ENCODE measurements around the gene PRSS57.
"Not testable (repeated sequence)": the region's sequence is repeated elsewhere in the genome, so short reads cannot be mapped to it uniquely, and the experiment has no call there.

The PRSS57 gene

DNA sequence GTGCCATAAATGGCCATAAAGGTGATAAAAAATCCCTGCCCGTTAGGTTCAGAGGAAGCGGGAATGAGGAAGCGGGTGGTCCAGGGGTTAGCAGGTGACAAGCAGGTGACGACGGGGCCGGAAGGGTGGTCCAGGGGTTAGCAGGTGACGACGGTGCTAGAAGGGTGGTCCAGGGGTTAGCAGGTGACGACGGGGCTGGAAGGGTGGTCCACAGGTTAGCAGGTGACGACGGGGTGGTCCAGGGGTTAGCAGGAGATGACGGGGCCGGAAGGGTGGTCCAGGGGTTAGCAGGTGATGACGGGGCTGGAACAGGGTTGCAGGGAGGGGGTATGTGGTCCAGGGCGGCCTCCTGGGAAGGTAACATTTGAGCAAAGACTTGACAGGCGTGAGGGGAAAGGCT lies 6.3 kb downstream of the PRSS57 start:
- no peak for DNase-seq

DNA sequence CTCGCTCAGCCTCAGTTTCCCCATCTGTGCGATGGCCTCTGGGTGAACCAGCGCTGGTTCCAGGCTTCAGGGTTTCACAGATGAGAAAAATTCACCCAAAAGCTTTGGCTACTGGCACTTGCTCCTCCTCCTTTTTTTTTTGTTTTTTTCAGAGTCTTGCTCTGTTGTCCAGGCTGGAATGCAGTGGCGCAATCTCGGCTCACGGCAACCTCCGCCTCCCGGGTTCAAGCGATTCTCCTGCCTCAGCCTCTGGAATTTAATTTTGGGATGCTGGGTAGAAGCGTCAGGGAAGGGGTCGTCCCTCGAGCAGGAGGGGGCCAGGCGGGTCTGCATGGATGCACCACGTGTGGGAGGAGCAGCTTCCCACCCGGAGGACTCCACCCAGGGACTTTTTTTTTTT lies 7.0 kb downstream of the PRSS57 start:
- no peak for DNase-seq

DNA sequence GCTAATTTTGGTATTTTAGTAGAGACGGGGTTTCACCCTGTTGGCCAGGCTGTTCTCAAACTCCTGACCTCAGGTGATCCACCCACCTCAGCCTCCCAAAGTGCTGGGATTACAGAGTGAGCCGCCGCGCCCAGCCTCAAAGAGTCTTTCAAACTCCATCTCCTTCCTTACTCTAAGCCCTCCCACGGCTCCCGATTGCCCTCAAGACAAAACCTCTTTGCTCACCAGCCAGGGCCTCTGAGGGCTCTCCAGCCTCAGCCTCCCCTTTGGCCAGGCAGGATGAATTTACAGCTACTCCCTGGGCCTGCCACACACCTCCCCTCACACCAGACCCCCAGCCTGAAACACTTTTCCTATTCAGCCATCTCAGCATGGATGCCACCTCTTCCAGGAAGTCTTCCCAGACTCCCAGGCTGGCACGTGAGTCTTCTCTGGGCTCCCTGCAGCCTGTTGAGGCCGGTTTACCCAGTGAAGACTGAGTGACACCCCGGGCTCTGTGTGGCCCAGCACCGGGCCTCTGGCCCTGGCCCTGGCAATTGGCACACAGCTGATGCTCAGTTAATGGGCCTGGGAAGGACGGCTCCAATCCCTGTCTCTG lies 7.6 kb downstream of the PRSS57 start:
- DNase-seq = no peak

DNA sequence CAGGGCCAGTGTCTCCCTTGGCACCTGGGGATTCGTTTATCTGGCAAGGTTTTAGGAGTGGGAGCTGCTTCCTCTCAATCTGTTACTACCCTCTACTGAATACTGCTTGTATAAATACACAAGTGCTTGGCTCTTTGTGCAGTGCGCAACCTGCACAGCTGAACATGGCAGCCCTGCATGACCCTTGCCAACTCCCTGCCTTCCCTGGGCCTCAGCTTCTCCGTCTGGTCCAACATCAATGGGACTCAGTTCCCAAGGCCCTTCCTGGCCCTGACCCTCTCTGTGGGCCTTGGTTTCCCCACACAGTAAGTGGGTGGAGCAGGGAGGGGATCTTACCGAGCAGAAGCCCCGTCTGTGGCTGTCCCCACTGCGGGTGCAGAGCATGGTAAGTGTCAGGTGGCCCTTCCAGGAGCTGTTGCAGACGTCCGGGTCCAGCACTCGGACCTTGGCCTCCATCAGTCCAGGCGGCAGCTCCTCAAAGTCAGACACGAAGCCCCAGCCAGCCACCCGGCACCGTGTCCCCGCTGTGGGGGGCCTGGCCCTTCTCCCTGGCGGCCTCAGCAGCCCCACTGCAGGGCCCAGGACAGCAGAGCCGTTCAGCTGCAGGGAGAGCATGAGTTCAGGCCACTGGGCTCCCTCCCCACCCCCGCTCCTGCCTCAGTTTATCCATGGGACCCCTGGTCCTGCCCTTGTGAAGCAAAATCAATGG lies 8.5 kb downstream of the PRSS57 start:
- no peak for DNase-seq

DNA sequence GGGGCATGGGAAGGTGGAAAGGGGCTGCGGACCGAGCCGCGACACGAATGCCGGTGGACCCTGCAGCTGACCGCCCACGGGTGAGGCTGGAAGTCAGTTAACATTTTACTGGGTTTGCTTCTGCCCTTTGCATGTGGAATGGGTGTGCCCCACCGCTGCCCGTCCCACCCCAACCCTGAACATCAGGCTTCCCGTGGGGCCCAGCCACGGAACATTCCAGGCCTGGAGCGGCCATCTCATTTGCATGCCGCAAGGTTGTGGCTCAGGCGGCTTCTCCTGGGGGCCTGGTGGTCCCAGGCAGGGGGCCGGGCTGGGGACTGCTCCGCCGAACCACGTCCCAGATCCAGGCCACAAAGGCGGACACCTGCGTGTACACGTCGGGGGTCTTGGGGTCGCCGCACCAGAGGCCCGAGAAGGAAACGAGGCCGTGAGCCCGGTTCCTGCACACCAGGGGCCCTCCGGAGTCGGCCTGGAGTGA lies 9.8 kb downstream of the PRSS57 start:
- no peak for DNase-seq

DNA sequence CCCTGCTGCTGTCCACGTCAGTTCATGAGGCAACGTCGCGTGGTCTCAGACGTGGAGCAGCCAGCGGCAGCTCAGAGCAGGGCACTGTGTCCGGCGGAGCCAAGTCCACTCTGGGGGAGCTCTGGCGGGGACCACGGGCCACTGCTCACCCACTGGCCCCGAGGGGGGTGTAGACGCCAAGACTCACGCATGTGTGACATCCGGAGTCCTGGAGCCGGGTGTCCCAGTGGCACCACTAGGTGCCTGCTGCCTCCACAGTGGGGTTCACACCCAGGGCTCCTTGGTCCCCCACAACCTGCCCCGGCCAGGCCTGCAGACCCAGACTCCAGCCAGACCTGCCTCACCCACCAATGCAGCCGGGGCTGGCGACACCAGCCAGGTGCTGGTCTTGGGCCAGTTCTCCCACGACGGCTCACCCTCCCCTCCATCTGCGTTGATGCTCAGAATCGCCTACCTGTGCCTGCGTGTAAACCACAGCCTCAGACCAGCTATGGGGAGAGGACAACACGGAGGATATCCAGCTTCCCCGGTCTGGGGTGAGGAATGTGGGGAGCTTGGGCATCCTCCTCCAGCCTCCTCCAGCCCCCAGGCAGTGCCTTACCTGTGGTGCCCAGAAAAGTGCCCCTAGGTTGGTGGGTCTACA lies 12.5 kb downstream of the PRSS57 start:
- DNase-seq = no peak

DNA sequence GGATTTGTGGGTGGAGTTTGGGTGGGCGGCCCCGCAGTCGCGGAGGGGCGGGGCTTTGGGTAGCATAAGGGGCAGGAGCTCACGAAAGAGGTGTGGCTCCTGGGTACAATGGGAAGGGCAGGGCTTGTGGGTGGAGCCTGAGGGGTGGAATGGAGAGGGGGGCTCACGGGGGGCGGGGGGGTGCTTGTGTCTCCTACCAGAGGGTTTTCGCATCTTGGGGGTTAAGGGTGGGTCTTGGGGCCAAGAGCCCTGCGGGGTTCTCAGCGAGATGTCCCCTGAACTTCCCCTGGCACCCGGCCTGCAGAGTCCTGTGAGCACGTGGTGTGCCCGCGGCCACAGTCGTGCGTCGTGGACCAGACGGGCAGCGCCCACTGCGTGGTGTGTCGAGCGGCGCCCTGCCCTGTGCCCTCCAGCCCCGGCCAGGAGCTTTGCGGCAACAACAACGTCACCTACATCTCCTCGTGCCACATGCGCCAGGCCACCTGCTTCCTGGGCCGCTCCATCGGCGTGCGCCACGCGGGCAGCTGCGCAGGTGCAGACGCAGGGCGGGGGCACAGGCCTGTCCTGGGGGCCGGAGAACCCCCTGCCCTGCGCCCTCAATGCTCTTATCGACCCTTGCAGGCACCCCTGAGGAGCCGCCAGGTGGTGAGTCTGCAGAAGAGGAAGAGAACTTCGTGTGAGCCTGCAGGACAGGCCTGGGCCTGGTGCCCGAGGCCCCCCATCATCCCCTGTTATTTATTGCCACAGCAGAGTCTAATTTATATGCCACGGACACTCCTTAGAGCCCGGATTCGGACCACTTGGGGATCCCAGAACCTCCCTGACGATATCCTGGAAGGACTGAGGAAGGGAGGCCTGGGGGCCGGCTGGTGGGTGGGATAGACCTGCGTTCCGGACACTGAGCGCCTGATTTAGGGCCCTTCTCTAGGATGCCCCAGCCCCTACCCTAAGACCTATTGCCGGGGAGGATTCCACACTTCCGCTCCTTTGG lies 13.9 kb downstream of the PRSS57 start:
- DNase-seq = no peak

DNA sequence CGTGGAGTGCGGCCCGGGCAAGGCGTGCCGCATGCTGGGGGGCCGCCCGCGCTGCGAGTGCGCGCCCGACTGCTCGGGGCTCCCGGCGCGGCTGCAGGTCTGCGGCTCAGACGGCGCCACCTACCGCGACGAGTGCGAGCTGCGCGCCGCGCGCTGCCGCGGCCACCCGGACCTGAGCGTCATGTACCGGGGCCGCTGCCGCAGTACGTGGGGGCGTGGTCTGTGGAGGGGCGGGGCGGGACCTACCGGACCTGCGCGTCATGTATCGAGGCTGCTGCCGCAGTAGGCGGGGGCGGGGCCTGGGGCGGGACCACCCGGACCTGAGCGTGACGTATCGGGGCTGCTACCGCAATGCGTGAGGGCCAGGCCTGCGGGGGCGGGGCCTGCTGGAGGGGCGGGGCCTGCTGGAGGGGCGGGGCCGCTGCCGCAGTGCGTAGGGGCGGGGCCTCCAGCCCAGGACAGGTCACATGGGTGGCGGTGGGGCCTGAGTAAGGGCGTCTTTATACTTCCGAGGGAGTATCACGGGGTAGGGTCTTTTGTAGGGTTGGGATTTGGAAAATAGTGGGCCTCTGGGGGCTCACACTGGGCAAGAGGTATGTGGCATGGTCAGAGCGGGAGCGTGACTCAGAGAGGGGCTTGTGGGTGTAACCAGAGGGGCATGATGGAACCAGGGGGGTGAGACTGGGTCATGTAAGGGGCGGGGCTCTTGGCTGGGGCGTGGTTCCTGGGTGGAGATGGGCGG lies 14.8 kb downstream of the PRSS57 start:
- DNase-seq = peak; percentile 96

DNA sequence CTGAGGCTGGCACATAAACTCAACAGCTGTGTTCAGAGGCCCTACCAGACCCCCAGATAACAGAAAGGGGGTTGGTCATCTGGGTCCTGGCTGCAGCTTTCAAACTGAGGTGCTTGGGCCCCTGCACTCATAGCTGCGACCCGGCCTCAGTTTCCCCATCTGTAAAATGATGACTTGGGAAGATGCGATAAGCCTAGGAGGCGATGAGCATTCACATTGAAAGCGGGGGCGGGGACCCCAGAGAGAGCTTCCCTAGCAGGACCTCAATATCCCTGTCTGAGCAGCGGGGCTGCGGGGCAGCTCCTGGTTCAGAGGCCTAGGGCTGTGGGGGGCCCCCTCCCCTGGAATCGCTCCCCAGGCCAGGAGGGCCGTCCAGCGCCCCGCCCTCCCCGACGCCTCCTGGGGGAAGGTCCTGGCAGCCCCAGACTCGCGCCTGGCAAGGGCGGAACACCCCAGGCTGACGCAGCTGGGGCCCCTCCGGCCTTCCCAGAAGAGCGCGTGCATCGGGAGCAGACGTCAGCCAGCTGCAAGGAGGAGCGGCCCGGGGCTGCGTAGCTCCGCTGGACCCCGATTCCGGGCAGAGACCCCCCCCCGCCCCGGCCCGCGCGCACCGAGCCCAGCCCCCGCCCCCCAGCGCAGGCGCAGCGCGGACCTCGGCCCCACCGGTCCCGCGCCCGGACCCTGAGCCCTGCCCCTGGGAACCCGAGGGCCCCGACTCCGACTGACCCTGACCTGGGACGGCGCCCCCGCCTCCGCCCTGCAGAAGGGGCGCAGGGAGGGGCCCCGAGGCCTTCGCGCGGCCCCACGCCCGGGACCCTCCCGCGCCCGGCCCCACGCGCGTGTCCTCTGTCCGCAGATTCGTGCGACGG lies 15.6 kb downstream of the PRSS57 start:
- DNase-seq = peak; percentile 55

DNA sequence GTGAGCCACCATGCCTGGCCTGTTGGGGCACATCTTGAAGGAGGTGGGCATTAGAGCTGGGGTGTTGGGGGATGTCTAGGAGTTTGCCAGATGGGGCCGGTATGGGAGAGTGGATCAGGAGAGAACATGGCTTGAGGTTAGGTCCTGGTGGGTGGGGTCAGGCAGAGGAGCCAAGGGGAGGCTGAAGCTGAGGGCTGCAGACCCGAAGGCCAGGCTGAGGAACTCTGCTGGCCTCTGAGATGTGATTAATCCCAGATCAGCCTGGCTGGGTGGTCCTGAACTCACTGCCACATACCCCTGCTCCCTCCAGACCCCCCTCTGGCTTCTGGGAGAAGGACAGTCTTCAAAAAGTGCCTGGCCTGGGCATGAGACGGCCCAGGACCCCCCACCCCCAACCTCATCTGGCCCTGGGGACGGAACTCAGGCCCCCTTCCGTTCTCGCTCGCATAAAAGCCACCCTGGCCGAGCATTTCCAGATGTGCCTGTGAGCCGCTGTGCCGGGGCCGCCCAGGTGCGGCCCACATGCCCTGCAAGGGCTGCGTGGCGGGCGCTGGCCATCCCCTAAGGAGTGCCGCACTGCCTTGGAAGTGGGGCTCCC lies 16.4 kb downstream of the PRSS57 start:
- no peak for DNase-seq

DNA sequence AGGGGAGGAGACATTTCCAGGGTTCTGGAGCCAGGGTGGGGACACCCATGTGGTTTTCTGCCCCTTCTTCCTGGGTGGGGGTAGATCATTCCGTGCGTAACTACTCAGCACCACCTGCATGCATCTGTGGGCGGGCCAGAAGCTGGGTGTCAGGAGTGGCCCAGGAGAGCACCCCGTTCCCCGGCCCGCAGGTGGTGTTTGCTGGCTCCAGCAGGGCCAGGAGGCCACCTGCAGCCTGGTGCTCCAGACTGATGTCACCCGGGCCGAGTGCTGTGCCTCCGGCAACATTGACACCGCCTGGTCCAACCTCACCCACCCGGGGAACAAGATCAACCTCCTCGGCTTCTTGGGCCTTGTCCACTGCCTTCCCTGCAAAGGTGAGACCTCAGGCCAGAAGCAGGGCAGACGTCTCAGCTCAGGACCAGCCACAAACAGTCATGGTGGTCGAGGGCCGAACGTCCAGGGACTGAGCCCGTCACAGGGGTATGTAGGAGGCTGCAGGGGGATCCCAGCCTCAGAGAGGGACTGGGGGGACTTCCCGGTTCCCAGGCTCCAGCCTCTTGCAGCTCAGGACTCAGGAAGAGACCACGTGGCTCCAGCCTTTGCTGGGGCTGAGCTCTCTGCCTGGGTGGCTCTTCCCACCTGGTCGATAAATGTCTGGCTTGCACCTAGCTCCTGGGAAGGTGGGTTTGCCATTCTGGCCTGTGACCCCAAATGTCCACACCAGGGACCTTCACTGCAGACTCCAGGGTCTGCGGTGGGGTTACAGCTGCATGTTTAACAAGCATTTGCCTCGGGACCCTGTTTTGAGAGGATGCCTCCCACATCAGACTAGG lies 17.4 kb downstream of the PRSS57 start:
- no peak for DNase-seq

DNA sequence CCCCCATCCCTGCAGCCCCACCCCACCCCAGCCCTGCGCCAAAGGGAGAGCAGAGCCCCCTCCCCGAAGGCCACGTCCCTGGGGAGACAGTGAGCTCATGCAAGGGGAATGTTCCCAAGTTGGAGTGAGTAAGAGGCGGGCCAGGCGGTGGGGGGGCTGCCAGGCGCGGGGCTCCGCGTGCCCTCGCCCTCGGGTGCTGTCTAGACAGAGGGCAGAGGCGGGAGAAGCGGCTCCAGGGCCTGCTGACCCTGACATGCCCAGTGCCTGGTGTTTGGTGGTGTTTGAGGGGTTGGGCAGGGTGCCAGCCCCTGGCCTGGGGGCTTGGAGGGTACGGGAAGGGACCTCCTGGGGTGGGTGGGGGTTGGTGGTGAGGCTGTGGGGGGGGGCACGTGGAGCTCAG lies 18.1 kb downstream of the PRSS57 start:
- peak; percentile 14 for DNase-seq

DNA sequence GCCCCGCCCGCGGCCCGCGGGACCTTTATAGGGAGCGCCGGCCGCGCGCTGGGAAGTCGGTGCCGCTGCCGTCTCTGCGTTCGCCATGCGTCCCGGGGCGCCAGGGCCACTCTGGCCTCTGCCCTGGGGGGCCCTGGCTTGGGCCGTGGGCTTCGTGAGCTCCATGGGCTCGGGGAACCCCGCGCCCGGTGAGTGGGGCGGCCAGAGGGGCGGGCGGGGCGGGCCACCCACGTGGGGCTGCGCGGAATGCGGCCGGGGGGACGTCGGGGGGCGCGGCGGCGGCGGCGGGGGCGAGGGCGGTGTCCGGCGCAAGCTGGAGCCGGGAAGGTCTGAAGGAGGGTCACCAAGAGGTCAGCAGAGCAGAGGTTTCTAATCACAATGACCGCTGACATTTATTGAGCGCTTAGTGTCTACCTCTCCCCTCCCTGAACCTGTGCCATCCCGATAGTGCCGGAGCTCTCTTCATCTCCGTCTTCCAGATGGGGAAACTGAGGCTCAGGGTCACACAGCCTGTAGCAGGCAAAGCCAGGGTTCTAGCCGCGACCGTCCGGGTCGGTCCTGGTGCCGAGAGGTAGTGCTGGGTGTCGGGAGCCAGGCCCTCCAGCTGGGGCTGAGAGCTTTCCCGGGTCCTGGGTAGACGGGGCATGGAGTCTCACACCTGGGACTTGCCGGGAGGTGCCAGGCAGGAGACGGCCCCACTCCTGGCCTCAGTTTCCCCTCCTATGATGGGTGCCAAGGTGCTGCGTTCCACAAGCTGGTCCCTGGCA lies 18.7 kb downstream of the PRSS57 start, which contains the start of gene FSTL3:
FSTL3 (plus strand) TSS at position 54 of the 767 bp plus-strand sequence; CDS start at position 86, 32 bp downstream.
- no peak for DNase-seq

DNA sequence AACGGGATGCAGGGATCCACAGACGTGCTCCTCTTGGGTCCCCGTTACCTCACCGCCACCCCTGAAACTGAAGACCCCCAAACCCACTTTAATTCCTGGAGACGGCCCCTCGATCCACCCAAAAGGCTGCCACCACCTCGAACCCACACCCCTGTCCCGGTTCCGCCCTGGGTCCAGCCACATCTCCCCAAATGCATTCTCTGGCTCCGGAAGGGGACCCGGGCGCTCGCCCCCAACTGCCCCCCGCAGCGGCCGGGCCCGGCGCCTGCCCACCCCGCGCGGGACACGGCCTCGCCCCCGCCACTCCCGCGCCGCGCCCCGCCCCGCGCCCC lies 19.3 kb downstream of the PRSS57 start:
- no peak for DNase-seq

DNA sequence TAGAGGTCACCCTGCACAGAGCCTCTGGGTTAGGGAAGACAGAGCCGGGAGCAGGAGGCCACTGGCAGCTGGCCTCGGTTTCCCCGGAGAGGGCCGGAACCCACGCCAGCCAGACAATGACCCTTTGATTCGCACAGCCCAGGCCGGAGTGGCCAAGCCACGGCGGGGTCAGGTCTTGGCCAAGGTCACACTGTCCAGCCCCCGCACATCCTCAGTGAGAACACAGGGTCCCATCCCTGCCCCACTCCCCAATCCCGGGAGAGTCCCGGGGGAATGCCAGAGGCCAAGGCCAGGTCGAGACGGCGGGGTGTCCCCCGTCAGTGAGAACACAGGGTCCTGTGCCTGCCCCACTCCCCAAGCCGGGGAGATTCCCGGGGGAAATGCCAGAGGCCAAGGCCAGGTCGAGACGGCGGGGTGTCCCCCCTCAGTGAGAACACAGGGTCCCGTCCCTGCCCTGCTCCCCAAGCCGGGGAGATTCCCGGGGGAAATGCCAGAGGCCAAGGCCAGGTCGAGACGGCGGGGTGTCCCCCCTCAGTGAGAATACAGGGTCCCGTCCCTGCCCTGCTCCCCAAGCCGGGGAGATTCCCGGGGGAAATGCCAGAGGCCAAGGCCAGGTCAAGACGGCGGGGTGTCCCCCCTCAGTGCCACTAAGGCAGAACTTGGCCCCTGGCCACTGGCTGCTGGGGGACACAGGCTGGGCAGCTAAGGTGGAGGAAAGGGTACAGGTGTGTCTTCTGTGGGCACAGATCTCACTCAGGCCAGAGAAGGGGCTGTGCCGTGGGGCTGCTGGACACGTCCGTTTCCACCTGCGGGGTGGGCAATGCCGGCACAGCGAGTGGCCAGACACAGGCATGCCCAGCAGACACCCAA lies 20.7 kb downstream of the PRSS57 start:
- no peak for DNase-seq

DNA sequence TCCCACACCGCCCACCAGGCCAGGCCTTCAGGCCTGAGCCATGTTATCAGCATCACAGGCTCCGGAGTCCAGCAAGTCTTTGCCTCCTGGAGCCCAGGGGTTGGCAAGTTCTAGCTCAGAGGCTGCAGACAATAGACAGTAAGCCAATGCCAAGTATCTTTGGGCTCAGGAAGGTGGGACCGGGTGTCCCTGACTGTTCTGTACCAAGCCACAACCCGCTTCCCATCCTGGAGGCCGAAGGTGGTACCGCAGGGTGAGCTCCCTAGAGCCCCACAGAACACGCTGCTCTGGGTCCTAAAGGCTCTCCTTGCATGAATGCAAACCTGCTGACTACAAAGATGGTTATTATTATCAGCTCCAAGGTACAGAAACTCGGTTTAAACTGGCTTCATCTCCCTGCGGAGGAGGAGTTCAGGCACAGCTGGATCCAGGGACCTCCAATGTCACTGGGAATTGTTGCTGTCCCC lies 24.6 kb downstream of the PRSS57 start:
- DNase-seq = no peak

DNA sequence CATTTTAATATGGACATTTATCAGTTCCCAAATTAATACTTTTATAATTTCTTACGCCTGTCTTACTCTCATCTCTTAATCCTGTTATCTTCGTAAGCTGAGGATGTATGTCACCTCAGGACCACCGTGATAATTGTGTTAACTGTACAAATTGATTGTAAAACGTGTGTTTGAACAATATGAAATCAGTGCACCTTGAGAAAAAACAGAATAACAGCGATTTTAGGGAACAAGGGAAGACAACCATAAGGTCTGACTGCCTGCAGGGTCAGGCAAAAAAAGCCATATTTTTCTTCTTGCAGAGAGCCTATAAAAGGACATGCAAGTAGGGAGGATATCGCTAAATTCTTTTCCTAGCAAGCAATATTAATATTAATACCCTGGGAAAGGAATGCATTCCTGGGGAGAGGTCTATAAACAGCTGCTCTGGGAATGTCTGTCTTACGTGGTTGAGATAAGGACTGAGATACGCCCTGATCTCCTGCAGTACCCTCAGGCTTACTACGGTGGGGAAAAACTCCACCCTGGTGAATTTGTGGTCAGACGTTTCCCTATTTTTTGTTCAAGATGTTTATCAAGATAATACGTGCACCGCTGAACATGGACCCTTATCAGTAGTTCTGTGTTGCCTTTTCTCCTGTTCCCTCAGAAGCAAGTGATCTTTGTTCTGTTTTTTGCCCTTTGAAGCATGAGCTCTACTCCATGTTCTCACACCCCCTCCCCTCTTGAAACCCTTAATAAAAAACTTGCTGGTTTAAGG lies 26.4 kb downstream of the PRSS57 start:
- DNase-seq = not testable (repeated sequence)
